ENCODE results near the gene SPSB4. TPM values are rescaled to one million over a fixed set of nuclear protein-coding genes. Genes with fewer than 3 reads are reported as not detected.

Gene SPSB4
- total RNA-seq, 1 donor from 2014 or later, result 1.2 TPM

DNA sequence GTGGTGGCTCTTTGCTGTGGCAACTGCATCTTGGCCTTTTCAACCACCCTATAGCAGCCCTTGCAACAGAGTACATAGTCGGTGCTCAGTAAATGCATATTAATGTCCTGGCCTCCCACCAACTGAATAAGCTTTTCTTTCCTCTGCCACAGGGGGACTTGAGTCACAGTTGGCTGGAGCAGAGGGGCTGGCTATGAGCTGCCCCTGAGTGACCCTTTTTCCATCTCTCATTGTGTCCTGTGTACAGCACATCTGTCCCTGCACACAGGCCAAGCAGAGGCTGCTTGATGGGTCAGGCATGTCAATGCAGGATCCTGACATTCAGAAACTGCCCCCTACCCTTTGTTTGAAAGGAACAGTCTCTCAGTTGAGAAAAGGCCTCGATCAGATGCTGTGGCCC is 22.4 kb downstream of the SPSB4 start:
- TF ChIP-seq CTCF (IDR thresholded peaks at IDR 0.05), result no peak
- Histone ChIP-seq H3K9me3 (no peaks in the 10 kb centered on the region), H3K4me3 (no peak overlapping the region), H3K27ac (no peak overlapping the region), H3K4me1 (peaks cover 21% of the 10 kb centered on the region), H3K36me3 (no peaks in the 10 kb centered on the region), H3K27me3 (no peaks in the 10 kb centered on the region)
- no peak for DNase-seq
- intact Hi-C loops (cut with DNase I), result no loop called here
- no peak for ATAC-seq

- ATAC-seq (no peak), DNase-seq (peak; percentile 28)
- Histone ChIP-seq H3K27me3 (no peaks in the 10 kb centered on the region), H3K27ac (no peak overlapping the region), H3K36me3 (no peaks in the 10 kb centered on the region), H3K9me3 (no peaks in the 10 kb centered on the region), H3K4me3 (no peak overlapping the region), H3K4me1 (peaks cover 21% of the 10 kb centered on the region)
- TF ChIP-seq CTCF (IDR thresholded peaks at IDR 0.05), result no peak
- intact Hi-C loops (cut with DNase I), result no loop called here
Measured at GRCh38 chr3:141074529-141074928, 23.4 kb downstream of the SPSB4 start.

- intact Hi-C loops (cut with DNase I), result no loop called here
- peak overlapping the region; percentile 11 for H3K27ac ChIP-seq
- no peak for TF ChIP-seq CTCF (IDR thresholded peaks at IDR 0.05)
- peaks cover 21% of the 10 kb centered on the region for H3K4me1 ChIP-seq
- no peaks in the 10 kb centered on the region for H3K9me3 ChIP-seq
- no peaks in the 10 kb centered on the region for H3K27me3 ChIP-seq
- no peak overlapping the region for H3K4me3 ChIP-seq
- no peaks in the 10 kb centered on the region for H3K36me3 ChIP-seq
- no peak for ATAC-seq
- no peak for DNase-seq
Measured at GRCh38 chr3:141076036-141076773, 25.1 kb downstream of the SPSB4 start.

- no peaks in the 10 kb centered on the region for H3K9me3 ChIP-seq
- intact Hi-C loops (cut with DNase I), result no loop called here
- no peaks in the 10 kb centered on the region for H3K36me3 ChIP-seq
- H3K4me3 ChIP-seq, result peak overlapping the region; percentile 27
- H3K27me3 ChIP-seq, result no peaks in the 10 kb centered on the region
- peaks cover 21% of the 10 kb centered on the region for H3K4me1 ChIP-seq
- no peak for TF ChIP-seq CTCF (IDR thresholded peaks at IDR 0.05)
- DNase-seq (peak; percentile 79), ATAC-seq (peak; percentile 58)
- H3K27ac ChIP-seq, result peak overlapping the region; percentile 11
Measured at GRCh38 chr3:141076797-141077571, 25.8 kb downstream of the SPSB4 start.

- H3K27me3 ChIP-seq, result no peaks in the 10 kb centered on the region
- H3K4me3 ChIP-seq, result no peak overlapping the region
- TF ChIP-seq CTCF (IDR thresholded peaks at IDR 0.05), result no peak
- DNase-seq (no peak), ATAC-seq (no peak)
- no peaks in the 10 kb centered on the region for H3K36me3 ChIP-seq
- H3K9me3 ChIP-seq, result no peaks in the 10 kb centered on the region
- peaks cover 21% of the 10 kb centered on the region for H3K4me1 ChIP-seq
- peak overlapping the region; percentile 8 for H3K27ac ChIP-seq
- intact Hi-C loops (cut with DNase I), result no loop called here
Measured at GRCh38 chr3:141077631-141078030, 26.5 kb downstream of the SPSB4 start.
